HL-60 (cell line): ENCODE data around the gene RUNX1.

ENCODE experiments used
- DNase-seq, 2 experiments: peaks; one replicate each; pipeline ENCODE4 v3.0.0-alpha.2; 2010 to 2020; ENCODE audit warnings: low read depth in 1 of 2, low spot score in 1 of 2
- H3K27ac ChIP-seq: fragments of 250-450 bp; sonication (Bioruptor Pico); replicated peaks from 2 replicates; pipeline ENCODE4 v1.5.1; 2020; ENCODE audit warnings: mild to moderate bottlenecking, moderate library complexity
- H3K27me3 ChIP-seq: fragments of 250-450 bp; sonication (Bioruptor Pico); 2 replicates; pipeline ENCODE4 v1.5.1; 2021; ENCODE audit warnings: mild to moderate bottlenecking, moderate library complexity; ENCODE audit not compliant: insufficient read depth, poor library complexity, severe bottlenecking
- H3K4me3 ChIP-seq: replicated peaks from 2 replicates; pipeline ENCODE4 v1.5.1; 2011; ENCODE audit warnings: mild to moderate bottlenecking, control low read depth, low read length; ENCODE audit not compliant: insufficient read depth
- GABPA ChIP-seq: IDR thresholded peaks from 2 replicates; pipeline ENCODE4 v1.6.1; 2012; ENCODE audit warnings: low read depth
- POLR2AphosphoS5 ChIP-seq: IDR thresholded peaks from 2 replicates; pipeline ENCODE4 v1.6.1; 2012; ENCODE audit warnings: low read depth
- REST ChIP-seq: IDR thresholded peaks from 2 replicates; pipeline ENCODE4 v1.6.1; 2012; ENCODE audit warnings: low read depth; ENCODE audit not compliant: insufficient replicate concordance
- SPI1 ChIP-seq: IDR thresholded peaks from 2 replicates; pipeline ENCODE4 v1.6.1; 2012; ENCODE audit warnings: low read depth, mild to moderate bottlenecking, borderline replicate concordance
- TF ChIP-seq, protein P1 (sequence below): IDR thresholded peaks from one replicate; pipeline ENCODE4 v1.5.1; 2011; ENCODE audit warnings: low read length, control low read depth, inconsistent platforms; ENCODE audit not compliant: insufficient read depth

RUNX1 gene

GRCh38 chr21:35016071-35016470 lies 33.0 kb downstream of the RUNX1 start:
- H3K4me3 ChIP-seq: no peak overlapping the region
- no peak overlapping the region for H3K27ac ChIP-seq
- no peak for TF ChIP-seq SPI1
- TF ChIP-seq, protein P1, sequence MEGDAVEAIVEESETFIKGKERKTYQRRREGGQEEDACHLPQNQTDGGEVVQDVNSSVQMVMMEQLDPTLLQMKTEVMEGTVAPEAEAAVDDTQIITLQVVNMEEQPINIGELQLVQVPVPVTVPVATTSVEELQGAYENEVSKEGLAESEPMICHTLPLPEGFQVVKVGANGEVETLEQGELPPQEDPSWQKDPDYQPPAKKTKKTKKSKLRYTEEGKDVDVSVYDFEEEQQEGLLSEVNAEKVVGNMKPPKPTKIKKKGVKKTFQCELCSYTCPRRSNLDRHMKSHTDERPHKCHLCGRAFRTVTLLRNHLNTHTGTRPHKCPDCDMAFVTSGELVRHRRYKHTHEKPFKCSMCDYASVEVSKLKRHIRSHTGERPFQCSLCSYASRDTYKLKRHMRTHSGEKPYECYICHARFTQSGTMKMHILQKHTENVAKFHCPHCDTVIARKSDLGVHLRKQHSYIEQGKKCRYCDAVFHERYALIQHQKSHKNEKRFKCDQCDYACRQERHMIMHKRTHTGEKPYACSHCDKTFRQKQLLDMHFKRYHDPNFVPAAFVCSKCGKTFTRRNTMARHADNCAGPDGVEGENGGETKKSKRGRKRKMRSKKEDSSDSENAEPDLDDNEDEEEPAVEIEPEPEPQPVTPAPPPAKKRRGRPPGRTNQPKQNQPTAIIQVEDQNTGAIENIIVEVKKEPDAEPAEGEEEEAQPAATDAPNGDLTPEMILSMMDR: no peak
- no peak for TF ChIP-seq GABPA
- TF ChIP-seq REST: no peak
- TF ChIP-seq POLR2AphosphoS5: no peak
- H3K27me3 ChIP-seq: no peaks in the 10 kb centered on the region
- no peak for DNase-seq

DNA sequence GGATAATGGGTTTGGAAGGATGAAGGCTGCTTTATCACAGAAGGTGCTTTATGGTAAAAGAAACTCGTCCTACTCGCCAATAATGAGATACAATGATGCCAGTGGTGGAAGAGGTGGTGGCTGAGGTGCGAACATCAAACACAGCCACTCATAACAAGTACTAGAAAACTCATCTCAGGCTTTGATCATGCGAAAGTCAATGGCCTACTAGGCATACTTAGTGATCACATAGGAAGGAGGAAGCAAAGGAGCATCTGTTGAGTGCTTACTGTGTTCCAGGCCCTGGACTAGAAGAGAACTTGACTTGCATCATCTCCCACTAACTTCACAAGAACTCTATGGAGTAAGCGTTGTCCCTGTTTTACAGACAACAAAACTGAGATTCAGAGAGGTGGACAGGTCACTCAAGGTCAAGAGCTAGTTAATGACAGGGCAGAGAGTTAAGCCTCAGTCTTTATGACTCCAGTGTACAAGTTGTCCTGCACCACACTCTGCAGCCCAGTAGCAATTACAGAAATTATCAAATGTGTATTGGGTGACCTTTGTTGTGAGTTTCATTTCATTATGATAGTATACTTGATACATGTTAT lies 33.6 kb downstream of the RUNX1 start:
- Histone ChIP-seq H3K27ac (no peak overlapping the region), H3K27me3 (no peaks in the 10 kb centered on the region), H3K4me3 (no peak overlapping the region)
- no peak for DNase-seq
- TF ChIP-seq SPI1 (no peak), REST (no peak), GABPA (no peak), POLR2AphosphoS5 (no peak)
- TF ChIP-seq, protein P1: no peak

DNA sequence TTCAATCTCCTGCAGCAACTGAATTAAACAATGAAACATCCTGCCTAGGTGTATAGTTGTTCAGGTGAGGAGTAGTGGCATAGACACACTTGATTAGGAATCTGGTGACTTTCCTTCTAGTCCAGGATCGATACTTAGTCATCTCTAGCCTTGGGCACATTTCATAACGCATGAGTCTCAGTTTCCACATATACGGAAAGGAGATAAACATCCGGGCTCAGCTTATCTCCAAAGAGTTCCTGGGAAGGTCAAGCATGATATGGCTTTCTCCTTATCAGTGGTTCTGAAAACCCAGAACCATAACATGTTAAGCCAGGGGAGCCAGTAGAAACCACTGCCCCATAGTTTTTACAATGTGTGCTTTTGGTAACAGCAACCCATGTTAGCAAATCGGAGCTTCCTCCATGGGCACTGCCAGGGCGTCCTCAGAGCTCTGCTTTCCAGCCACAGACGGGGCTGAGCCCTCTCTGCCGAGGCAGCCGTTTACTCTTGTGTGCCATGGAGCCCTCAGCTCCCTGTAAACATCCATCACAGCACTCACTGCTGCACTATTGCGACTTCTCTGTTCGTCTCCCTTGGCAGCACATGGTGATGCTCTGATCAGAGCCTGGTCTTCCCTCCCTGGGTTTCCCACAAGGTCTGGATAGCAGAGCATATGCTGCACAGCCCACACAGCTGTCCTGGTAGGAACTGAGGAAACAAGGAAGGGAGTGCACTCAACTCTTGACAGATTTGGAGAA lies 34.6 kb downstream of the RUNX1 start:
- Histone ChIP-seq H3K4me3 (no peak overlapping the region), H3K27me3 (no peaks in the 10 kb centered on the region), H3K27ac (no peak overlapping the region)
- no peak for DNase-seq
- TF ChIP-seq POLR2AphosphoS5: no peak
- TF ChIP-seq SPI1: no peak
- no peak for TF ChIP-seq GABPA
- TF ChIP-seq, protein P1: no peak
- TF ChIP-seq REST: no peak
